Stimulated activated CD4-positive, alpha-beta T cell treated with anti-CD3 and anti-CD28 coated beads, Interleukin-4, amount 100 ng/mL, for 48 hours (primary cell): Measurements from ENCODE around the gene CSPG4.
"Not testable (repeated sequence)": the region's sequence is repeated elsewhere in the genome, so short reads cannot be mapped to it uniquely, and the experiment has no call there.

Source experiments
- DNase-seq, 2 donors: peaks; one replicate each; pipeline ENCODE4 v3.0.0-alpha.2; 2020; ENCODE audit warnings: low read depth in 2 of 2

Gene CSPG4

DNA sequence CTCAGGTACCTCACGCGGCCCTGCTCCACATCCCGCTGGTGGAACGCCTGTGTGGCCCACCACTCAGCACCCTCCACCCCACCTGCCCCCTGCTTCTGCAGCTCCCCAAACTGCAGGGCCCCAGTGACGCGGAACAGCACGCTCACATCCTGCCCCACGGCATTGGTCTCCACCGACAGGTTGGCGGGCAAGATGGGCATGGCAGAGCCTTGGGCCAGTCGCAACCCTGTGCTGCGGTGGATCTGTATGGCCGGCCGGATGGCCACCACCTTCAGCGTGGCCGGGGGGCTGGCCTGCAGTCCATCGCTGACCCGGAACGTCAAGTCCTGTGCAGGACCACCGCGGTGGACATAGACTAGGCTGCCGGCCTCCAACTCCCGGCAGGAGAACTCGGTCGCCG lies 23.8 kb downstream of the CSPG4 start:
- DNase-seq = no peak

- DNase-seq = no peak
These were observed 24.4 kb downstream of the CSPG4 start for GRCh38 chr15:75688278-75688557.

- no peak for DNase-seq
These were observed 25.0 kb downstream of the CSPG4 start for GRCh38 chr15:75687486-75688277.

GRCh38 chr15:75686212-75686642 lies 26.4 kb downstream of the CSPG4 start:
- DNase-seq = peak; percentile 67 to 86

- DNase-seq = no peak
These were observed 27.5 kb downstream of the CSPG4 start for GRCh38 chr15:75685195-75685594.

DNA sequence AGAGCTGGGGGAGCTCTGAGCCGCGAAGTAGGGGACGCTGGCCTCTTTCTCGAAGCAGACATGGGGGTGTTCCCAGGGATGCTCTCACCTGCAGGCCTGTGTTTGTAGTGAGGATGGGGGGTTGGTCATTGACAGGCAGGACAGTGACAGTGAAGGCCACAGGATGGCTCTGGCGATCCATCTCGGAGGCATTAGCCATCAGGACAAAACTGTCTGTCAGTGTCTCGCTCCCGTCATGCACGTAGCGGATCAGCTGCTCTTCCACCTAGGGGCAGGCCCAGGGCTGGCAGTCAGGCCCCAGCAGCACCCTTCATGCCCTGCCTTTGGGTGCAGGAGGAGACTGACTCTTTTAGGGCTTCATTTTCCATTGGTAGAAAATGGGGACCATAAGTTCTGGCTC lies 28.0 kb downstream of the CSPG4 start:
- no peak for DNase-seq

DNA sequence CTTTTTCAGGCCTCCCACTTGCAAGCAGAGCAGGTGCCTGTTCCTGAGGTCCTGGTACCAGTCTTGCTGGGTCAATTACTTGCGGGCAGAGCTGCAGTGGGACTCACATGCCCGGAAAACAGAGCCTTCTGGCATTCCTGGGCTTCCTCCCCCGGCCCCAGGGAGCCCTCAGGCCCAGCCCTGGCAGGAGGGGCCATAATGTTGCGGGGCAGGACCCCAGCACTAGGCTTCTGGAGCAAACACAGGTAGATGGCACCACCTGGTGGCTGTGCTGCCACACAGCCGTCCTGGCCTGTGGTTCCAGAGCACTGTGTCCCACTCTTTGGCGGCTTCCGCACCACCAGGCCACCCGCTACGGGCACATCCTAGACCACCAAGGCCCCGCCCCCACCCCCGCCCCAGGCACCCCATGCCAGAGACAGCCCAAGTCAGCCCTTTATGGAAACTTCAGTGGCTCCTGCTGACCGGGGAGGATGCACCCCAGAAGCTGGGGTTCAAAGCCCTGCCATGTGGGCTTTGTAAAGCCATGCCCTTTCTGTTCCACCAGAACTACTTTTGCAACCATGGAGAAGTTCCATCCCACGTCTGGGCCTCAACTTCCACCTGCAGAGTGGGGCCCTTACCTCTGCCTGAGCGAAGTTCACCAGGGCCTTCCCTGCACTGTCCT lies 28.9 kb downstream of the CSPG4 start:
- DNase-seq = peak; percentile 65 to 68

- no peak for DNase-seq
These were observed 30.2 kb downstream of the CSPG4 start for GRCh38 chr15:75682181-75683135.

- DNase-seq = no peak
These were observed 32.5 kb downstream of the CSPG4 start for GRCh38 chr15:75680007-75680789.

GRCh38 chr15:75678324-75678690 lies 34.3 kb downstream of the CSPG4 start:
- DNase-seq = not testable (repeated sequence)

- DNase-seq = no peak
These were observed 35.0 kb downstream of the CSPG4 start for GRCh38 chr15:75677465-75678323.

- DNase-seq = no peak
These were observed 35.8 kb downstream of the CSPG4 start for GRCh38 chr15:75676688-75677464.

DNA sequence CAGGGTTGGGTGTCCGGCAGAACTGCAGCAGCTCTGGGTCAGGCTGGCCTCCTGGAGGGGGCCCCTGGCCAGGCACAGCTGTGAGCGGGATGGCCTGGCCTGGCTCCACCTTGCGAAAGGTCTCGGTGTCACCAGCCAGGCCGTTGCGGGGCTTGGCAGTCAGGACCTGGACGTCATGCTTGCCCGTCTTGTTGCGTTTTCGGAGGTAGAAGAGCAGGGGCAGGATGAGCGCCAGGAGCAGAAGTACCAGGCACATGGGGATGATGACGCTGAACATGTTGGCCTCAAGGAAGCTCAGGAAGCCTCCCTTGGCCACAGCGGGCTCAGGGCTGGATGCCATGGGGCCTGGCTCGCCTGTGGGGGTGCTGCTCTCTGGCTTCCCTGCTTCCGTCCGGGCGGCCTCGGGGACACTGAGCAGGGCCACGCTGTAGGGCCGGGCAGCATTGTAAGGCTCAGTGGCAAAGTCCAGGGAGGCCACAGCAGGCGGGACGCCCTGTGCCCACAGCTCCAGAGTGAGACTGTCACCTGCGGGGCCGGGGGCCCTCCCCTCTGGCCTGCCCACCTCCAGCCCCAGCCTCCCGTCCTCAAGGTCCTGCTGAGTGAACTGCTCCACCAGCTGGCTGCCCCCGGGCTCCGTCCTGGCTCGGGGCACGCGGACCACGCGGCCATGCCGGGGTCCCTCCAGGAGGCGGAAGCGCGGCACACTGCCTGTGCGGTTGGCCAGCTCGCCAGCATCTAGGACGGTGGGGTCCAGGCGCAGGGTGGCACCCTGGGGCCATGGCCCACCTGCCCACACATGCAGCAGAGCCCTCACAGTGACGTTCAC lies 36.9 kb downstream of the CSPG4 start:
- DNase-seq = no peak

DNA sequence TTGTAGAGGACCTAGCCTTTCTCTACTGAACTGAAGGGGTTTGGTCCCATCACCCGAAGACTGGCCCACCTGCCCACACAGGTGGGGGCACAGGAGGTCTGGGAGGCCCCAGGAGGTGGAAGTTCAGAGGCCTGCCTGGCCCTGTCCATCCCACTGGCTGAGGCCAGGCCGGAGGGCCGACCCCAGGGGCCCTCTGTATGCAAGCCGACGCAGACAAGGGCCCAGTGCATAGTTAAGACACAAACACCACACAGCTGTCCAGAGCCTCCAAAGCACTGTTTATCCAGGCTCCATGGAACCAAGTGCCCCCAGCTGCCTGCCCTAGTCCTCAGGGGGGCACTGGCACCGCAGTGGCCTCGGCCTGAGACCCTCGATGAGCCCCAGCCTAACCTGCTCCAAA lies 38.3 kb downstream of the CSPG4 start:
- no peak for DNase-seq

GRCh38 chr15:75673426-75674235 lies 39.0 kb downstream of the CSPG4 start:
- no peak for DNase-seq

DNA sequence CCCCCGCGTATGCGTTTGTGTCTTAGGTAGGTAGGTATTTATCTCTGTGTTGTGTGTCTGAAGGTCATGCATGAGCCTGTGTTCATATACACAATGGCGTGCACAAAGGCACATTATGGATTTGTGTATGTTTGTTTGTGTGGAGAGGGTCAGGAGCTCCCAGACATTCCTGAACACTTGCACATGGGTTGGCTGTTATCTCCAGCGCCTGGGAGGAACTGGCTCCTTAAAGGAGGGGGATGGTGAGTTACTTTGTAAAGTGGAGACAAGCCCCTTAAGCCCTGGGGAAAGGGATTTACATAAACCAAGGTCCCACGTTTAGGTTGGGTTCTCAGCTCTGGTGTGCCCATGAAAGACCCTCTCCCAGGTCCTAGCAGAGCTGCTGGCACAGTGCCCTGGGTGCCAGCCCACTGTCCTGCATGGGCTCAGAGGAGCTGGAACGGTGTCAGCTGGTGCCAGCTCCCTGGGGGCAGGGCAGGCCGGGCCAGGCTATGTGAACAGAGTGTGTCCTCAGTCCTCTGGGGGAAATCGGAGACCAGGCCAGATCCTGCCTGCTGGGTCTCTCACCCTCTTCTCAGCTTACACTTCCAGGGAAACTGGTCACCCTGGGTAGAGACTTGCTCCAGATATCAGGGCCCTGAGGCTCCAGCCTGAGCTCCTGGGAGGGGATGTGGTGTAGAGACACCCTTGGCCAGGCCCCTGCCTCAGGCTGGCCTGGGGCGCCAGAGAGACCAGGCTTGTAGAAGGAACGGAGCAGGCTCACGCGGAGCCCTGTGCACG lies 39.8 kb downstream of the CSPG4 start:
- no peak for DNase-seq
